SK-N-SH (cell line): Measurements from ENCODE around the gene GRIN2C.

Experiments used
- EP300 ChIP-seq, 2 experiments: IDR thresholded peaks; 2 replicates each; pipeline versions ENCODE4 v1.4.0 to v1.6.1; 2012; ENCODE audit warnings: borderline replicate concordance in 1 of 2, low read depth in 1 of 2, low read length in 1 of 2
- FOXM1 ChIP-seq: IDR thresholded peaks from 2 replicates; pipeline ENCODE4 v1.4.0; 2012; ENCODE audit warnings: low read depth, mild to moderate bottlenecking
- MEF2A ChIP-seq: IDR thresholded peaks from 2 replicates; pipeline ENCODE4 v1.4.0; 2012; ENCODE audit warnings: low read depth, borderline replicate concordance
- NRF1 ChIP-seq: IDR thresholded peaks from 2 replicates; pipeline ENCODE4 v1.6.1; 2012; ENCODE audit warnings: low read depth, mild to moderate bottlenecking, low read length
- POLR2AphosphoS5 ChIP-seq: IDR thresholded peaks from 2 replicates; pipeline ENCODE4 v1.6.1; 2012; ENCODE audit warnings: low read depth, low read length
- RXRA ChIP-seq: IDR thresholded peaks from 2 replicates; pipeline ENCODE4 v1.4.0; 2012; ENCODE audit warnings: low read depth, mild to moderate bottlenecking, borderline replicate concordance
- SMC3 ChIP-seq: IDR thresholded peaks from 2 replicates; pipeline ENCODE4 v1.6.1; 2012; ENCODE audit warnings: low read depth, low read length, improper control_type of control experiment
- YY1 ChIP-seq: IDR thresholded peaks from 2 replicates; pipeline ENCODE4 v1.4.0; 2012; ENCODE audit warnings: low read depth, mild to moderate bottlenecking
- TF ChIP-seq, protein P1 (sequence below): fragments of 200-600 bp; sonication (generic); IDR thresholded peaks from 2 replicates; pipeline ENCODE4 v1.6.1; 2017; ENCODE audit warnings: antibody characterized with exemption, mild to moderate bottlenecking, moderate library complexity
- TF ChIP-seq, protein P2 (sequence below): IDR thresholded peaks from 2 replicates; pipeline ENCODE4; 2012
- TF ChIP-seq, protein P3 (sequence below): IDR thresholded peaks from 2 replicates; pipeline ENCODE4 v1.6.1; 2012; ENCODE audit warnings: mild to moderate bottlenecking, low read depth, low read length, moderate library complexity
- TF ChIP-seq, protein P4 (sequence below): IDR thresholded peaks from 2 replicates; pipeline ENCODE4 v1.4.0; 2012; ENCODE audit warnings: low read depth, borderline replicate concordance
- TF ChIP-seq, protein P5 (sequence below): IDR thresholded peaks from 2 replicates; pipeline ENCODE4 v1.4.0; 2012; ENCODE audit warnings: low read depth
- TF ChIP-seq, protein P6 (sequence below): fragments of 150-350 bp; IDR thresholded peaks from 2 replicates; pipeline ENCODE4 v1.6.1; 2017; ENCODE audit warnings: antibody characterized with exemption, low read length, low read depth, borderline replicate concordance

DNA sequence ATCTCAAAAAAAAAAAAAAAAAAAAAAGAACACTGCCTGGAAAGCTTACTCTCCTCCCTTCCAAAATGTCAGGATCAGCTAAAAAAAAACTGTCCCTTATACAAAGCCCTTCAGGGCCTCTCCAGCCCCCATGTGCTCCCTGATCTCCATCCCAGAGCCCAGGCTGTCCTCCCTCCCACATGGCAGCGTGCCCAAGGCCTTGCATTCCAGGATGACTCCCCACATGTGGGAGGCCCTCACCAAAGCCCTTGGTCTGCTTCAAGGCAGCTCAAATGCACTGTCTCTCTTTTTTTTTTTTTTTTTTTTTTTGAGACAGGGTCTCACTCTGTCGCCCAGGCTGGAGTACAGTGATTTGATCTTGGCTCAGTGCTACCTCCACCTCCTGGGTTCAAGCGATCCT lies 10.8 kb upstream of the GRIN2C start:
- TF ChIP-seq, protein P1, sequence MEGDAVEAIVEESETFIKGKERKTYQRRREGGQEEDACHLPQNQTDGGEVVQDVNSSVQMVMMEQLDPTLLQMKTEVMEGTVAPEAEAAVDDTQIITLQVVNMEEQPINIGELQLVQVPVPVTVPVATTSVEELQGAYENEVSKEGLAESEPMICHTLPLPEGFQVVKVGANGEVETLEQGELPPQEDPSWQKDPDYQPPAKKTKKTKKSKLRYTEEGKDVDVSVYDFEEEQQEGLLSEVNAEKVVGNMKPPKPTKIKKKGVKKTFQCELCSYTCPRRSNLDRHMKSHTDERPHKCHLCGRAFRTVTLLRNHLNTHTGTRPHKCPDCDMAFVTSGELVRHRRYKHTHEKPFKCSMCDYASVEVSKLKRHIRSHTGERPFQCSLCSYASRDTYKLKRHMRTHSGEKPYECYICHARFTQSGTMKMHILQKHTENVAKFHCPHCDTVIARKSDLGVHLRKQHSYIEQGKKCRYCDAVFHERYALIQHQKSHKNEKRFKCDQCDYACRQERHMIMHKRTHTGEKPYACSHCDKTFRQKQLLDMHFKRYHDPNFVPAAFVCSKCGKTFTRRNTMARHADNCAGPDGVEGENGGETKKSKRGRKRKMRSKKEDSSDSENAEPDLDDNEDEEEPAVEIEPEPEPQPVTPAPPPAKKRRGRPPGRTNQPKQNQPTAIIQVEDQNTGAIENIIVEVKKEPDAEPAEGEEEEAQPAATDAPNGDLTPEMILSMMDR, result no peak
- TF ChIP-seq RXRA, result no peak
- no peak for TF ChIP-seq YY1
- TF ChIP-seq, protein P2, sequence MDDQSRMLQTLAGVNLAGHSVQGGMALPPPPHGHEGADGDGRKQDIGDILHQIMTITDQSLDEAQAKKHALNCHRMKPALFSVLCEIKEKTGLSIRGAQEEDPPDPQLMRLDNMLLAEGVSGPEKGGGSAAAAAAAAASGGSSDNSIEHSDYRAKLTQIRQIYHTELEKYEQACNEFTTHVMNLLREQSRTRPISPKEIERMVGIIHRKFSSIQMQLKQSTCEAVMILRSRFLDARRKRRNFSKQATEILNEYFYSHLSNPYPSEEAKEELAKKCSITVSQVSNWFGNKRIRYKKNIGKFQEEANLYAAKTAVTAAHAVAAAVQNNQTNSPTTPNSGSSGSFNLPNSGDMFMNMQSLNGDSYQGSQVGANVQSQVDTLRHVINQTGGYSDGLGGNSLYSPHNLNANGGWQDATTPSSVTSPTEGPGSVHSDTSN, result no peak
- TF ChIP-seq, protein P3, sequence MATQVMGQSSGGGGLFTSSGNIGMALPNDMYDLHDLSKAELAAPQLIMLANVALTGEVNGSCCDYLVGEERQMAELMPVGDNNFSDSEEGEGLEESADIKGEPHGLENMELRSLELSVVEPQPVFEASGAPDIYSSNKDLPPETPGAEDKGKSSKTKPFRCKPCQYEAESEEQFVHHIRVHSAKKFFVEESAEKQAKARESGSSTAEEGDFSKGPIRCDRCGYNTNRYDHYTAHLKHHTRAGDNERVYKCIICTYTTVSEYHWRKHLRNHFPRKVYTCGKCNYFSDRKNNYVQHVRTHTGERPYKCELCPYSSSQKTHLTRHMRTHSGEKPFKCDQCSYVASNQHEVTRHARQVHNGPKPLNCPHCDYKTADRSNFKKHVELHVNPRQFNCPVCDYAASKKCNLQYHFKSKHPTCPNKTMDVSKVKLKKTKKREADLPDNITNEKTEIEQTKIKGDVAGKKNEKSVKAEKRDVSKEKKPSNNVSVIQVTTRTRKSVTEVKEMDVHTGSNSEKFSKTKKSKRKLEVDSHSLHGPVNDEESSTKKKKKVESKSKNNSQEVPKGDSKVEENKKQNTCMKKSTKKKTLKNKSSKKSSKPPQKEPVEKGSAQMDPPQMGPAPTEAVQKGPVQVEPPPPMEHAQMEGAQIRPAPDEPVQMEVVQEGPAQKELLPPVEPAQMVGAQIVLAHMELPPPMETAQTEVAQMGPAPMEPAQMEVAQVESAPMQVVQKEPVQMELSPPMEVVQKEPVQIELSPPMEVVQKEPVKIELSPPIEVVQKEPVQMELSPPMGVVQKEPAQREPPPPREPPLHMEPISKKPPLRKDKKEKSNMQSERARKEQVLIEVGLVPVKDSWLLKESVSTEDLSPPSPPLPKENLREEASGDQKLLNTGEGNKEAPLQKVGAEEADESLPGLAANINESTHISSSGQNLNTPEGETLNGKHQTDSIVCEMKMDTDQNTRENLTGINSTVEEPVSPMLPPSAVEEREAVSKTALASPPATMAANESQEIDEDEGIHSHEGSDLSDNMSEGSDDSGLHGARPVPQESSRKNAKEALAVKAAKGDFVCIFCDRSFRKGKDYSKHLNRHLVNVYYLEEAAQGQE, result no peak
- TF ChIP-seq EP300 (IDR thresholded peaks at IDR 0.05; ENCODE audit: borderline replicate concordance in 1 of 2, low read depth in 1 of 2, low read length in 1 of 2), result no peak
- TF ChIP-seq NRF1, result no peak
- no peak for TF ChIP-seq FOXM1
- no peak for TF ChIP-seq SMC3
- TF ChIP-seq POLR2AphosphoS5, result no peak
- TF ChIP-seq, protein P4, sequence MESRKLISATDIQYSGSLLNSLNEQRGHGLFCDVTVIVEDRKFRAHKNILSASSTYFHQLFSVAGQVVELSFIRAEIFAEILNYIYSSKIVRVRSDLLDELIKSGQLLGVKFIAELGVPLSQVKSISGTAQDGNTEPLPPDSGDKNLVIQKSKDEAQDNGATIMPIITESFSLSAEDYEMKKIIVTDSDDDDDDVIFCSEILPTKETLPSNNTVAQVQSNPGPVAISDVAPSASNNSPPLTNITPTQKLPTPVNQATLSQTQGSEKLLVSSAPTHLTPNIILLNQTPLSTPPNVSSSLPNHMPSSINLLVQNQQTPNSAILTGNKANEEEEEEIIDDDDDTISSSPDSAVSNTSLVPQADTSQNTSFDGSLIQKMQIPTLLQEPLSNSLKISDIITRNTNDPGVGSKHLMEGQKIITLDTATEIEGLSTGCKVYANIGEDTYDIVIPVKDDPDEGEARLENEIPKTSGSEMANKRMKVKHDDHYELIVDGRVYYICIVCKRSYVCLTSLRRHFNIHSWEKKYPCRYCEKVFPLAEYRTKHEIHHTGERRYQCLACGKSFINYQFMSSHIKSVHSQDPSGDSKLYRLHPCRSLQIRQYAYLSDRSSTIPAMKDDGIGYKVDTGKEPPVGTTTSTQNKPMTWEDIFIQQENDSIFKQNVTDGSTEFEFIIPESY, result no peak
- TF ChIP-seq, protein P5, sequence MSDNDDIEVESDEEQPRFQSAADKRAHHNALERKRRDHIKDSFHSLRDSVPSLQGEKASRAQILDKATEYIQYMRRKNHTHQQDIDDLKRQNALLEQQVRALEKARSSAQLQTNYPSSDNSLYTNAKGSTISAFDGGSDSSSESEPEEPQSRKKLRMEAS, result no peak
- TF ChIP-seq, protein P6, sequence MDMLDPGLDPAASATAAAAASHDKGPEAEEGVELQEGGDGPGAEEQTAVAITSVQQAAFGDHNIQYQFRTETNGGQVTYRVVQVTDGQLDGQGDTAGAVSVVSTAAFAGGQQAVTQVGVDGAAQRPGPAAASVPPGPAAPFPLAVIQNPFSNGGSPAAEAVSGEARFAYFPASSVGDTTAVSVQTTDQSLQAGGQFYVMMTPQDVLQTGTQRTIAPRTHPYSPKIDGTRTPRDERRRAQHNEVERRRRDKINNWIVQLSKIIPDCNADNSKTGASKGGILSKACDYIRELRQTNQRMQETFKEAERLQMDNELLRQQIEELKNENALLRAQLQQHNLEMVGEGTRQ, result no peak
- TF ChIP-seq MEF2A, result no peak
